BLaER1 (cell line): ENCODE data around the gene FIZ1.

Experiments used
- H3K27ac ChIP-seq: shearing (Covaris generic); formaldehyde crosslinking; 2 replicates; pipeline ENCODE4 v1.8.1; 2022
- H3K27me3 ChIP-seq: shearing (Covaris generic); formaldehyde crosslinking; 2 replicates; pipeline ENCODE4 v1.8.1; 2022
- H3K36me3 ChIP-seq: shearing (Covaris generic); formaldehyde crosslinking; 2 replicates; pipeline ENCODE4 v1.8.1; 2022
- H3K4me1 ChIP-seq: shearing (Covaris generic); formaldehyde crosslinking; 2 replicates; pipeline ENCODE4 v1.8.1; 2022
- H3K4me2 ChIP-seq: shearing (Covaris generic); formaldehyde crosslinking; 2 replicates; pipeline ENCODE4 v1.8.1; 2022
- H3K4me3 ChIP-seq: shearing (Covaris generic); formaldehyde crosslinking; 2 replicates; pipeline ENCODE4 v1.8.1; 2022
- H3K9ac ChIP-seq: shearing (Covaris generic); formaldehyde crosslinking; 2 replicates; pipeline ENCODE4 v1.8.1; 2022
- H3K9me3 ChIP-seq: shearing (Covaris generic); formaldehyde crosslinking; 2 replicates; pipeline ENCODE4 v1.8.1; 2022
- H4K20me1 ChIP-seq: shearing (Covaris generic); formaldehyde crosslinking; 2 replicates; pipeline ENCODE4 v1.8.1; 2022
- Cebpa-rat ChIP-seq: shearing (Covaris generic); IDR thresholded peaks from 2 replicates; pipeline ENCODE4 v1.8.1; 2022

The FIZ1 gene

DNA sequence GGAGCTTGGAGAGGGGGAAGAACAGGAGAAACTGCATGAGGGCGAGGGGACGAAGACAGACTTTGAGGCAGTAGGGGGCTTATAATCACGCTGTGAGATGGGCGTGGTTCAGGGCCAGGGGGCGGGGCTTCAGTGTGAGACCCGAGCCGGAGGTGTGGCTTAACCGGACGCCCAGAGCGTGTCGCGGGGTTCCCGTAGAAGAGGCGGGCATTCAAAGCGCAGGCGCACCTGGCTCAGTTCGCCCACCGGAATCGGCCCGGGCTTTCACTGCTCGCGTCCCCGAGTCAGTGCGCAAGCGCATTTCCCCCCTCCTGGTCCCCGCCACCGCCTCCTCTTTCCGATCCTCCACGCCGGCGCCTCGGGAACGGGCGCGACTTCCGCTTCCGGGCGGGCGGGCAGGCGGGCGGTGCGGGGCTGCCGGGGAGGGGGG lies 5.9 kb upstream of the FIZ1 start:
- Histone ChIP-seq H3K4me1 (peaks cover 38% of the 10 kb centered on the region), H3K9me3 (no peaks in the 10 kb centered on the region), H4K20me1 (peaks cover 33% of the 10 kb centered on the region; the same call in 1 of the 2 replicates), H3K36me3 (peaks cover 50% of the 10 kb centered on the region), H3K27me3 (no peaks in the 10 kb centered on the region), H3K9ac (peak overlapping the region; percentile 94), H3K27ac (peak overlapping the region; percentile 95), H3K4me3 (peak overlapping the region; percentile 85), H3K4me2 (peak overlapping the region; percentile 95)
- TF ChIP-seq Cebpa-rat = no peak

DNA sequence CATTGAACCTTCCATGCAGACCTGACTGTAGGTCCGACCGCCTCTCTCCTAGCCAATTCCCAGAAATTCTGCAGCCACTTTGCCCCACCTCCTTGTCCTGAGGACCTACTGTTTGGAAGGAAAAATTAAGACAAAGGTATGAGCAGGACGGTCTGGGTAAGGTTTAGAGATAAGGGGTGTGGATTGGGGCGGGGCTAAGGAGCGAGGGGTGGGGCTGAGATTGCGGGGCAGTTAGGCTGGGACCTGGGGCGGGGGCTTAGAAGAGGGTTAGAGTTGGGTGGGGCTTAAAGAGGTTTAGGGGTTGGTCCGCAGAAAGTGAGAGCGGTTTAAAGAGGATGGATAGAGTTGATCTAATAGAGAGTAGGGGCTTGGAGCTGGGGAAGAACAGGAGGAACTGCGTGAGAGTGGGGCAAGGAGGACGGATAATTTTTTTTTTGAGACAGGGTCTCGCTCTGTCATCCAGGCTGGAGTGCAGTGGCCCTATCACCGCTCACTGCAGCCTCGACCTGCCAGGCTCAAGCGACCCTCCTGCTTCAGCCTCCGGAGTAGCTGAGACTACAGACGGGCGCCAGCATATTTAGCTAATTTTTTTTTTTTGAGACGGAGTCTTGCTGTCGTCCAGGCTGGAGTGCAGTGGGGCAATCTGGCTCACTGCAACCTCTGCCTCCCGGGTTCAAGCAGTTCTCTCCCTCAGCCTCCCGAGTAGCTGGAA lies 4.4 kb upstream of the FIZ1 start:
- Histone ChIP-seq H4K20me1 (peaks cover 18% of the 10 kb centered on the region; the same call in 1 of the 2 replicates), H3K4me3 (peak overlapping the region; percentile 85), H3K27ac (peak overlapping the region; percentile 95), H3K36me3 (peaks cover 35% of the 10 kb centered on the region), H3K27me3 (no peaks in the 10 kb centered on the region), H3K4me1 (peaks cover 38% of the 10 kb centered on the region), H3K9me3 (no peaks in the 10 kb centered on the region), H3K4me2 (peak overlapping the region; percentile 95), H3K9ac (peak overlapping the region; percentile 75; the same call in 1 of the 2 replicates)
- TF ChIP-seq Cebpa-rat = no peak

- Histone ChIP-seq H3K27me3 (no peaks in the 10 kb centered on the region), H3K9me3 (no peaks in the 10 kb centered on the region), H3K9ac (no peak overlapping the region), H4K20me1 (peaks cover 12% of the 10 kb centered on the region; the same call in 1 of the 2 replicates), H3K36me3 (peaks cover 31% of the 10 kb centered on the region; the same call in 1 of the 2 replicates), H3K4me1 (peaks cover 45% of the 10 kb centered on the region), H3K4me2 (no peak overlapping the region), H3K27ac (no peak overlapping the region), H3K4me3 (no peak overlapping the region)
- no peak for TF ChIP-seq Cebpa-rat
Measured at GRCh38 chr19:55603115-55603514, 3.8 kb upstream of the FIZ1 start.

DNA sequence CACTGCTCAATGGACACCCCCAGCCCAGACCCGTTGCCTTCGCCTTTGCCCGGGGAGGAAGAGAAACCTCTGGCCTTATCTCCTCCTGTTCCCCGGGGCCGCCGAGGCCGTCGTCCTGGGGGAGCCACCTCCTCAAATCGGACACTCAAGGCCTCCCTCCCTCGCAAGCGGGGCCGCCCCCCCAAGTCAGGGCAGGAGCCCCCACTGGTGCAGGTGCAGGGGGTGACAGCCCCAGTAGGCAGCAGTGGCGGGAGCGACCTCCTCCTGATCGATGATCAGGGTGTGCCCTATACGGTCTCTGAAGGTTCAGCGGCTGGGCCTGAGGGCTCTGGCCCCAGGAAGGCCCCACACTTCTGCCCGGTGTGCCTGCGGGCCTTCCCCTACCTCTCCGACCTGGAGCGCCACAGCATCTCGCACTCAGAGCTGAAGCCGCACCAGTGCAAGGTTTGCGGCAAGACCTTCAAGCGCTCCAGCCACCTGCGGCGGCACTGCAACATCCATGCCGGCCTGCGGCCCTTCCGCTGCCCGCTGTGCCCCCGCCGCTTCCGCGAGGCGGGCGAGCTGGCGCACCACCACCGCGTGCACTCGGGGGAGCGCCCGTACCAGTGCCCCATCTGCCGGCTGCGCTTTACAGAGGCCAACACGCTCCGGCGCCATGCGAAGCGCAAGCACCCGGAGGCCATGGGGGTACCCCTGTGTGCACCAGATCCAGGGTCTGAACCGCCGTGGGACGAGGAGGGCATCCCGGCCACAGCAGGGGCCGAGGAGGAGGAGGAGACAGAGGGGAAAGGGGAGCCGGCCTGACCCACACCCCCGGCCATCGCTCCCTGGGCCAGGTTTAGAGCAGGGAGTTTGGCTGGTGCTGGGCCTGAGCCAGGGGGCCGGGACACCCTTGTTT lies 3.0 kb upstream of the FIZ1 start:
- peaks cover 5% of the 10 kb centered on the region; the same call in 1 of the 2 replicates for H4K20me1 ChIP-seq
- H3K4me3 ChIP-seq = no peak overlapping the region
- no peak overlapping the region for H3K4me2 ChIP-seq
- H3K27ac ChIP-seq = peak overlapping the region; percentile 97; the same call in 1 of the 2 replicates
- no peaks in the 10 kb centered on the region for H3K27me3 ChIP-seq
- peaks cover 32% of the 10 kb centered on the region for H3K36me3 ChIP-seq
- no peak for TF ChIP-seq Cebpa-rat
- 0 out of 2 replicates have a peak overlapping the region, but pooled peaks have one; percentile 5 for H3K9ac ChIP-seq
- peaks cover 43% of the 10 kb centered on the region for H3K4me1 ChIP-seq
- no peaks in the 10 kb centered on the region for H3K9me3 ChIP-seq

GRCh38 chr19:55601084-55601483 lies 1.8 kb upstream of the FIZ1 start:
- H3K4me3 ChIP-seq = peak overlapping the region; percentile 72
- TF ChIP-seq Cebpa-rat = no peak
- H3K27me3 ChIP-seq = no peaks in the 10 kb centered on the region
- H3K4me1 ChIP-seq = peaks cover 32% of the 10 kb centered on the region
- peaks cover 4% of the 10 kb centered on the region; the same call in 1 of the 2 replicates for H3K9me3 ChIP-seq
- H3K36me3 ChIP-seq = peaks cover 37% of the 10 kb centered on the region
- H3K4me2 ChIP-seq = peak overlapping the region; percentile 90
- H3K27ac ChIP-seq = peak overlapping the region; percentile 97
- H4K20me1 ChIP-seq = no peaks in the 10 kb centered on the region
- peak overlapping the region; percentile 94 for H3K9ac ChIP-seq

- TF ChIP-seq Cebpa-rat = no peak
- peak overlapping the region; percentile 90 for H3K4me2 ChIP-seq
- H3K27ac ChIP-seq = peak overlapping the region; percentile 97
- H3K9me3 ChIP-seq = peaks cover 7% of the 10 kb centered on the region; the same call in 1 of the 2 replicates
- peaks cover 41% of the 10 kb centered on the region for H3K36me3 ChIP-seq
- H4K20me1 ChIP-seq = no peaks in the 10 kb centered on the region
- H3K9ac ChIP-seq = peak overlapping the region; percentile 94
- peaks cover 32% of the 10 kb centered on the region for H3K4me1 ChIP-seq
- H3K27me3 ChIP-seq = no peaks in the 10 kb centered on the region
- peak overlapping the region; percentile 72 for H3K4me3 ChIP-seq
Measured at GRCh38 chr19:55600662-55601028, 1.3 kb upstream of the FIZ1 start.

- H3K4me1 ChIP-seq = peaks cover 32% of the 10 kb centered on the region
- peak within 1 kb of the TSS; percentile 90 for H3K4me2 ChIP-seq
- TF ChIP-seq Cebpa-rat = no peak
- H3K9ac ChIP-seq = peak within 1 kb of the TSS; percentile 94
- peaks cover 47% of the 10 kb centered on the region for H3K36me3 ChIP-seq
- H3K4me3 ChIP-seq = peak within 1 kb of the TSS; percentile 72
- peaks cover 13% of the 10 kb centered on the region; the same call in 1 of the 2 replicates for H3K9me3 ChIP-seq
- H4K20me1 ChIP-seq = no peaks in the 10 kb centered on the region
- H3K27me3 ChIP-seq = no peaks in the 10 kb centered on the region
- H3K27ac ChIP-seq = peak within 1 kb of the TSS; percentile 97
Measured at GRCh38 chr19:55599842-55600661, 735 bp upstream of the FIZ1 start, which contains the start of gene ZNF524. Gene ZNF524, plus strand, starts transcription at chr19:55600288. Its CDS starts 1,825 bp downstream, at chr19:55602113.

GRCh38 chr19:55598719-55599467 lies 424 bp downstream of the FIZ1 start:
- Histone ChIP-seq H3K9ac (peak overlapping the region; percentile 94), H4K20me1 (no peaks in the 10 kb centered on the region), H3K27ac (peak overlapping the region; percentile 97), H3K4me1 (peaks cover 23% of the 10 kb centered on the region), H3K36me3 (peaks cover 57% of the 10 kb centered on the region), H3K4me2 (peak overlapping the region; percentile 65), H3K9me3 (peaks cover 14% of the 10 kb centered on the region; the same call in 1 of the 2 replicates), H3K27me3 (no peaks in the 10 kb centered on the region), H3K4me3 (peak overlapping the region; percentile 72)
- TF ChIP-seq Cebpa-rat = no peak
